AG04449 (cell line): Measurements from ENCODE around the gene RAB20.
"Not testable (repeated sequence)": the region's sequence is repeated elsewhere in the genome, so short reads cannot be mapped to it uniquely, and the experiment has no call there.

Source experiments
- CTCF ChIA-PET: fragments of 350-600 bp; formaldehyde crosslinking; extraction: SDS; loops from one replicate; lab custom pipeline; 2021; ENCODE audit warnings: antibody characterized with exemption; lab: Yijun Ruan, JAX
- POLR2A ChIA-PET: fragments of 400-600, 350-600 bp; formaldehyde crosslinking; extraction: SDS; loops from one replicate; lab custom pipeline; 2020; ENCODE audit warnings: antibody characterized with exemption, inconsistent platforms; lab: Yijun Ruan, JAX
- DNase-seq: peaks from one replicate; pipeline ENCODE4 v3.0.0-alpha.2; 2010; ENCODE audit warnings: low read depth, low spot score
- H3K4me3 ChIP-seq: 2 replicates; pipeline ENCODE4 v1.5.1; 2011; ENCODE audit warnings: low read depth, mild to moderate bottlenecking, control low read depth, low read length
- CTCF ChIP-seq: IDR thresholded peaks from one replicate; pipeline ENCODE4 v1.5.1; 2011; ENCODE audit warnings: mild to moderate bottlenecking, moderate library complexity, low read length, control low read depth, inconsistent platforms; ENCODE audit not compliant: insufficient read depth; ENCODE audit errors: missing control alignments

RAB20 gene

DNA sequence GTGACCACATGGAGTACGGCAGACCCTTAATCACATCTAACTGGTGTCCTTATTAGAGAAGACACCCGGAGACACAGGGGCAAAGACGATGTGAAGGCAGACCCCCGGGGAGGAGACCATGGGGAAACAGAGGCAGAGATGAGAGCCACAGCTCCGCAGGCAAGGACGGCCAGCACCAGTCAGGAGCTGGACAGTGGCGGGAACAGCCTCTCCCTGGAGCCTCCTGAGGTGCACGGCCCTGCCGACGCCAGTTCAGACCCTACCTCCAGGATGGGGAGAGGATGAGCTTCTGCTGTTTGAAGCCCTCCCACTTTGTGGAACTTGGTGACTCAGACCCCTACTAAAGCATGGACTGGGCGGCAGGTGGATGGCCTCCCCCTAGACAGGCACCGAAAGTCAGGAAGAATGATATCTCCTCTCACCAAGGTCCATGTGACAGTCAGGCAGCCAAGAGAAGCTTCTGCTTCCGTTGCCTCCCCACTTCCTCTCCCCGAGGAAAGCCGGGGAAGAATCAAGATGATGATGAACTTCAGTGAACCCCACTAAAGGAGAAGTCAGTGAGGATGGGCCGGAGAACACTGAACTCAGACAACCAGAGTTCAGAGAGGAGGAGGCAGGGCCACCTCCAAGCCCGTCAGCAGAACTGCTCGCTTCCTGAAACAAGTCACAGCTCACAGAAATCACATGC is 25.4 kb downstream of the RAB20 start:
- ChIA-PET CTCF (interaction anchor here (0.6 kb wide), 1 partner anchor 275 kb away, joined by 3 read pairs; no protein-coding TSS in a partner anchor), POLR2A (no interaction called here)
- H3K4me3 ChIP-seq: no peak overlapping the region
- DNase-seq: no peak
- TF ChIP-seq CTCF: no peak

DNA sequence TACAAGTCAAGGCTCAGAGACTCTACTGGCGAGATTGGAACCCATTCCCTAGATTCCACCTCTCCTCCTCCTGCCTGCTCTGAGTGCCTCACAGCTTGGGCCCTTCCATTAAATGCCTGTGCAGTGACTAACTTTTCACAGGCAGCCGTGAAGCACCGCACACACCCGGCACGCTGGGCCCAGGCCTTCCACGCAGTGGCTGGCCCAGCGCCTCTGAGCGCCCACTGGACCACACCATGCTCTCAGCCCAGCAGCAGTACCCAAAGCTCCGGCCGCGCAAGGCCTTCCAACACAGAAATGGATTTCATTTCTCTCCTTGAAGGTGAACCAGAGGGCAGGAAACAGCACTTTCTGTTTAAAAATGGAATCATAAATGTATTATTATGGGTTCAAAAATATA is 26.0 kb downstream of the RAB20 start:
- ChIA-PET CTCF (no interaction called here), POLR2A (no interaction called here)
- H3K4me3 ChIP-seq: no peak overlapping the region
- DNase-seq: no peak
- TF ChIP-seq CTCF: no peak

DNA sequence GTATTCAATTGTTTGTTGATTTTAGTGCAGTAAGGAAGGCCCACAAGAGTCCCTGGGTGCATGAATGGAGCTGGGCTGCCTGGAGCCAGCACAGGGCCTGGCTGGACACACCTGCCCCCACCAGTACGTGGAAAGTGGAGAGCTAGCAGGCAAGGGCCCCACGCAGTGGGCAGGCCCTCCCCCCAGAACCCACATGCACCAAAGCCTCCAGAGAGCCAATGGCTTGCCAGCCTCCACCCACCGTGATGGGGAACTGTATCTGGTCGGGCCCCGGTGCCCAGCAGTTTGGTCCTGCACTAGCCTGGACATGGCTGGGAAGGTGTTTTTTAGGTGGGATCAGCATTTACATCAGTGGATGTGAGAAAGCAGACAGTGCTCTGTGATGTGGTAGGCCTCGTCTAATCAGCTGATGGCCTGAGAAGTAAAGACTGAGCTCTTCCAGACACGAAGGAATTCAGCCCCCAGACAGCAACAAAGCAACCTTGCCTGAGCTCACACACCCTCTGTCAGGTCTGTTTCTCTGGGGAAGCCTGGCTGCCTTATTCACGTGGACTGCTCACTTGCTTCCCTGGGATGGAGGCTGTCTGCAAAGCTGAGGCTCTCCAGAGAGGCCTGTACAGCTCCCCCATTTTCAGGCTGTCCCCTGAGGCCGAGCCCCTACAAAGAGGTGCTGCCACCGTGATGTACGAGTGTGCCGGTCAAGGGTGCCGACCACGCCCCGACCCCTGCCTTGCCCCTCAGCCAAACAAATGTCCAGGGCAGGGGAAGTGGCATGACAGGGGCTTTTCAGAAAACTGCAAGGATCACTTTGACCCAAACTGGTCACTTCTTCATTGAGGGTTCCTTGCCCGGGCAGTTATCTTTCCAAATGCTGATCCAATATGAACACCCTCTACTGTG is 27.5 kb downstream of the RAB20 start:
- DNase-seq: no peak
- no peak for TF ChIP-seq CTCF
- POLR2A ChIA-PET: no interaction called here
- CTCF ChIA-PET: no interaction called here
- H3K4me3 ChIP-seq: no peak overlapping the region

DNA sequence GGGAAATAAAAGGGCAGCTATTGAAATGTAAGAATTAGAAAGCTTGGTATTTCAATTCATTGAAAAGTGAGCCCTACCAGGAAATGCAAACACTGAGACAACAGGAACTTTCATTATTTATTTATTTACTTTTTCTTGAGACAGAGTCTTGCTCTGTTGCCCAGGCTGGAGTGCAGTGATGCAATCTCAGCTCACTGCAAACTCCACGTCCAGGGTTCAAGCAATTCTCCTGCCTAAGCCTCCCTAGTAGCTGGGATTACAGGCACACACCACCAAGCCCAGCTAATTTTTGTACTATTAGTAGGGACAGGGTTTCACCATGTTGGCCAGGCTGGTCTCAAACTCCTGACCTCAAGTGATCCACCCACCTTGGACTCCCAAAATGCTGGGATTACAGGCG is 29.3 kb downstream of the RAB20 start:
- POLR2A ChIA-PET, H3K4me3 ChIP-seq, DNase-seq: not testable (repeated sequence)
- CTCF ChIA-PET: interaction anchor here (2.2 kb wide), 1 partner anchor 10 kb away, joined by 6 read pairs; no protein-coding TSS in a partner anchor

GRCh38 chr13:110531671-110532083 is 29.8 kb downstream of the RAB20 start:
- H3K4me3 ChIP-seq: no peak overlapping the region

DNA sequence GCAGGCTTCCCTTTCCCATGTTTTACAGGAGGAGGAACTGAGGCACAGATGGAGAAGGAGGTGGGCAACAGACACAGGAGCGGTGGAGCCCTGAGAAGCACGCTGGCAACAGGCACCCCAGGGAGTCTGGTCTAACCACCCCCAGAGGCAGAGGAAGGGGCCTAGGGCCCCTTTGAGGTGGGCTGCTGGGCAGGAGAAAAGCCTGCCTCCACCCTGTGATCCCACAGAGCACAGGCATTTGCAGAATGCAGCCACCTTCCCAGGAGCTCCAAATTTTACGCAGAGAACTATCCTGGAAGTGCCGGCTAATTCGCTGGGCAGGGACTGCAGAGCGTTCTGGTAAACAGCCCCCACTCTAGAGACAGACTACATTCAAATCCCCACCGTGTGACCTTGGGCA is 30.4 kb downstream of the RAB20 start:
- ChIA-PET CTCF (interaction anchor here (2.2 kb wide), 1 partner anchor 9 kb away, joined by 6 read pairs; no protein-coding TSS in a partner anchor), POLR2A (no interaction called here)
- no peak for TF ChIP-seq CTCF
- no peak overlapping the region for H3K4me3 ChIP-seq
- no peak for DNase-seq

More at GRCh38 chr13:110531671-110532083, 29.8 kb downstream of the RAB20 start:
- POLR2A ChIA-PET: no interaction called here
- CTCF ChIA-PET: interaction anchor here (2.2 kb wide), 1 partner anchor 10 kb away, joined by 6 read pairs; no protein-coding TSS in a partner anchor
- DNase-seq: no peak
- TF ChIP-seq CTCF: no peak
